Measurements from ENCODE around the gene LIN37. TPM values are rescaled to one million over a fixed set of nuclear protein-coding genes. Genes with fewer than 3 reads are reported as not detected.

Gene LIN37, protein sequence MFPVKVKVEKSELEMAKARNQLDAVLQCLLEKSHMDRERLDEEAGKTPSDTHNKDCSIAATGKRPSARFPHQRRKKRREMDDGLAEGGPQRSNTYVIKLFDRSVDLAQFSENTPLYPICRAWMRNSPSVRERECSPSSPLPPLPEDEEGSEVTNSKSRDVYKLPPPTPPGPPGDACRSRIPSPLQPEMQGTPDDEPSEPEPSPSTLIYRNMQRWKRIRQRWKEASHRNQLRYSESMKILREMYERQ
- total RNA-seq (1 to 10 TPM; 1.7 to 5.5 (median 3.7) TPM), polyA plus RNA-seq (10 to 100 TPM; 41.2 to 44.0 TPM)

DNA sequence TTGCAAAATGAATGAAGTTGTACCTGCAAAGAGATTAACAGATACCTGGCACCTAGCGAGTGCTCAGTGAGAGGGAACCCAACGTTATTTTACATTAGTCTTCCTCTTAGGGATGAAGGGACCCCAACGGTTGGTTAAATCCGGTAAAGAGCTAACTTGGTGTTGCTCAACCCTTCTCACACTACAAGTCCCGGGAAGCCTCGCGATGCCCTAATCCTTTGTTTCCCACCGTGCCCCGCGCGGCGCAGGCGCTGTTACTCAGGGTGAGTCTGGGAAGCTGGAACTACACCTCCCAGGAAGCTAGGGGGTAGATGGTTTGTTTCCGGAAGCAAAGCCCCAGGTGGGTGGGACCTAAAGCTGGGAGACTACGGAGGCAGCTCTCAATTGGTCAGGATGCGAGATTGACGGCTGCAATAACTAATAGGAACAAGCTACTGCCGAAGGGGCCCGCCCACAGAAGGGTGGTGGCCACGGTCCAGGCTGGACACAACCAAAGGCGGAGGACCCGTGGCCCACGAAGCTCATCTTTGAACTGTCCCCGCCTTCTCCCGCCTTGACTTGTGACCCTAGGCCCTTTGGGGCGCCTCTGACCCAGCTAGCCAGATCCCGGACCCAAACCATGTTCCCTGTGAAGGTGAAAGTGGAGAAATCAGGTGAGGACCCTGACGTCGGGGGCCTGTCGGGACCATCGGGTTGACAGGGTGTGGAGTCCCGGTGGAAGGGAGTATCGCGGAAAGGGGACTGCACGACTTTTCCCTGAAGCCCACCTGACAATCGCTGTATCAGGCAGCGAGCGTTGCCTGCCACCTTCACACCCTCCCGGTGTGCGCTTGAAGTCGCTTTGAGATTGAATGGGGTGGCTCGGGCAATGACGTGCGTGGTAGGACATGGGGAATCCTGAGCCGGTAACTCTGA is at the start of gene LIN37:
LIN37 (plus strand) TSS at position 471 of the 915 bp plus-strand sequence; CDS start at position 620, 149 bp downstream.
- Histone ChIP-seq H3K36me3 (peaks cover 0 to 4% (median 0%) of the 10 kb centered on the region in 3 donors), H3K27ac (peak within 1 kb of the TSS in 1 of 4 donors; percentile 31), H3K9me3 (no peaks in the 10 kb centered on the region), H3K4me3 (peak within 1 kb of the TSS; percentile 51 to 87 (median 74)), H3K4me1 (peaks cover 6 to 25% (median 7%) of the 10 kb centered on the region in 3 donors), H3K27me3 (no peaks in the 10 kb centered on the region)
- intact Hi-C loops (cut with DNase I) = no loop called here
- peak; percentile 97 to 99 (median 99) for DNase-seq
- TF ChIP-seq, protein P1, sequence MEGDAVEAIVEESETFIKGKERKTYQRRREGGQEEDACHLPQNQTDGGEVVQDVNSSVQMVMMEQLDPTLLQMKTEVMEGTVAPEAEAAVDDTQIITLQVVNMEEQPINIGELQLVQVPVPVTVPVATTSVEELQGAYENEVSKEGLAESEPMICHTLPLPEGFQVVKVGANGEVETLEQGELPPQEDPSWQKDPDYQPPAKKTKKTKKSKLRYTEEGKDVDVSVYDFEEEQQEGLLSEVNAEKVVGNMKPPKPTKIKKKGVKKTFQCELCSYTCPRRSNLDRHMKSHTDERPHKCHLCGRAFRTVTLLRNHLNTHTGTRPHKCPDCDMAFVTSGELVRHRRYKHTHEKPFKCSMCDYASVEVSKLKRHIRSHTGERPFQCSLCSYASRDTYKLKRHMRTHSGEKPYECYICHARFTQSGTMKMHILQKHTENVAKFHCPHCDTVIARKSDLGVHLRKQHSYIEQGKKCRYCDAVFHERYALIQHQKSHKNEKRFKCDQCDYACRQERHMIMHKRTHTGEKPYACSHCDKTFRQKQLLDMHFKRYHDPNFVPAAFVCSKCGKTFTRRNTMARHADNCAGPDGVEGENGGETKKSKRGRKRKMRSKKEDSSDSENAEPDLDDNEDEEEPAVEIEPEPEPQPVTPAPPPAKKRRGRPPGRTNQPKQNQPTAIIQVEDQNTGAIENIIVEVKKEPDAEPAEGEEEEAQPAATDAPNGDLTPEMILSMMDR (IDR thresholded peaks at IDR 0.05) = peak in 2 of 4 donors; percentile 33 to 35
- peak; percentile 76 to 87 (median 84) for ATAC-seq
- FAIRE-seq = peak; percentile 93
- WGBS, 2 donors = 0 to 1% methylated on average over 45 of the region's 45 CpGs

DNA sequence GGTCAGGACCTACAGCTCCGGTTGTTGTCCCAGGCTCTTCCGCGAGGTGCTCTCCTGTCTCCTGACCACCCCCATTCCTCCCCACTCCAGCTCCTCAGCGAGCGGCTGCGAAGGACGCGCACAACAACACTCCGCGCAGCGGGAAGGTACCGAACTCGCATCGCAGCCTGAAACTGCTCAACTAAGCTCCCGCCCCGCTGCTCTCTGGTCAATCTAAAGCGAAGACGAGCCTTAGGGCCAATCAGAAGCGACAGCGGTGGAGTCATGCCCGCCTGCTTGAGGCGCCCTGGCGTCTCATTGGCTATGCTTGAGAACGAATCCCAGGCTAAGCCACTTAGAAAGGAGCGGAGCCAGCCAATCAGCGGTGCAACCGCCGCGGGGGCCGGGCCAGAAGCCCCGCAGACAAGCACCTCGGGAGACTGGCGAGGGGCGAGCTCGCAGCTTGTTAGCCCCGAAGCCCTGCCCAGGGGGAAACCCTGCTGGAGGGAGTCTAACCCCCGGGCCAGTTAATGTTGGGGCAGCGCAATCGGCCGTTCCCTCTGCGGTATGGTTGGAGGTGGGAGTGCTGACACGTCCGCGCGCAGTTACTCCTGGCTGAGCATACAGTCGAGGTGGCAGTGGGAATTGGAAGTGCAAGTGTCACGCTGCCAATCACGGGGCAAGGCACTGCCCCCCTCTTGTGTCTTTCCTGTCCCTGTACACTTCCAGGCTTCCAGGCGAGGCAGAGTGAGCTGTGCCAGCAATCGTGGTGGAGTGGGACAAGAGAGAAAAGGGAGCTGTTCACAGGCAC is 46.0 kb upstream of the LIN37 start:
- Histone ChIP-seq H3K4me1 (peaks cover 0 to 6% (median 3%) of the 10 kb centered on the region in 3 donors), H3K36me3 (no peaks in the 10 kb centered on the region), H3K27me3 (no peaks in the 10 kb centered on the region), H3K27ac (peak overlapping the region; percentile 74 to 87 (median 77)), H3K4me3 (peak overlapping the region; percentile 3 to 64 (median 50)), H3K9me3 (no peaks in the 10 kb centered on the region)
- FAIRE-seq = peak; percentile 61
- WGBS, 2 donors = 0% methylated on average over 50 of the region's 50 CpGs
- peak; percentile 96 to 99 (median 98) for ATAC-seq
- TF ChIP-seq, protein P1 (IDR thresholded peaks at IDR 0.05) = no peak
- intact Hi-C loops (cut with DNase I) = no loop called here
- DNase-seq = peak; percentile 90 to 98 (median 95)

DNA sequence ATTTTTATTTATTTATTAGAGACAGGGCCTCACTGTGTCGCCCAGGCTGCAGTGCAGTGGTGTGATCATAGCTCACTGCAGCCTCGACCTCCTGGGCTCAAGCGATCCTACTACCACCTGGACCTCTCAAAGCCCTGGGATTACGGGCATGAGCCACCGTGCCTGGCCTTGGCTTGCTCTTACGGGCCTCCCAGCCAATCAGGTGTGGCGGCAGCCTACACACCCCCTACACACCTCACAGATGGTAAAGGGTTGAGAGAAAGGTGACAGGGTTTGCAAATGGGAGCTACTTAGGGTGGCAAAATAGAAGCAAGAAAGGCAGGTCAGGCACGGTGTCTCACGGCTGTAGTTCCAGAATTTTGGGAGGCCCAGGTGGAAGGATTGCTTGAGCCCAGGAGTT is 45.0 kb upstream of the LIN37 start:
- intact Hi-C loops (cut with DNase I) = no loop called here
- Histone ChIP-seq H3K4me3 (peak overlapping the region in 2 of 4 donors; percentile 59 to 64), H3K27me3 (no peaks in the 10 kb centered on the region), H3K27ac (peak overlapping the region; percentile 74 to 87 (median 77)), H3K36me3 (no peaks in the 10 kb centered on the region), H3K9me3 (no peaks in the 10 kb centered on the region), H3K4me1 (peaks cover 0 to 6% (median 3%) of the 10 kb centered on the region in 3 donors)
- ATAC-seq (peak; percentile 56 to 79 (median 69)), DNase-seq (peak in 5 of 6 donors; percentile 56 to 90 (median 68)), FAIRE-seq (no peak)
- 25 to 27% methylated on average over 9 of the region's 9 CpGs for WGBS, 2 donors
- TF ChIP-seq, protein P1 (IDR thresholded peaks at IDR 0.05) = no peak

DNA sequence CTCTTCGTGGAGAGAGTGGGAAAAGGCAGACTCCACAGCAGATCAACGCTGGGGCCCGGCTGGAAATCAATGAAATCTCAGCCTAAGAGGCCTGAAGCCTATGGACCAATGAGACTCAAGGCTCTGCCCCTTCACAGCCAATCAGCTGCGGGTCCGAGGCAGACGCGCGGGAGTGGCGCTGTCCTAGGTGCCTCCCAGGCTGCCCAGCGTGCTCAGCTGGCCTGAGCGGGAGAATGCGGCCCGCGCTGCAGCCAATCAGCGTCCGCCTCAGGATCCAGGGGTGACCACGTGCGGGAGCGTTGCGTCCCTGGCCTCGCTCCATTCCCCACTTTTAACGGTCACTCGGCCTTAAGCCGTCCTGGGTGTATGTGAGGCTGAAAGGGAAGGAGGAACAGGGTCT is 44.2 kb upstream of the LIN37 start, which contains the start of gene ZBTB32:
ZBTB32 (plus strand) TSS at position 341 of the 400 bp plus-strand sequence. CDS start 10,069 bp downstream, outside the sequence.
- TF ChIP-seq, protein P1 (IDR thresholded peaks at IDR 0.05) = no peak
- 59 to 64% methylated on average over 24 of the region's 24 CpGs for WGBS, 2 donors
- no peaks in the 10 kb centered on the region for H3K9me3 ChIP-seq
- H3K27me3 ChIP-seq = no peaks in the 10 kb centered on the region
- H3K4me3 ChIP-seq = no peak within 1 kb of the TSS
- H3K27ac ChIP-seq = peak within 1 kb of the TSS in 3 of 4 donors; percentile 77 to 87 (median 77)
- intact Hi-C loops (cut with DNase I) = no loop called here
- DNase-seq = peak in 2 of 6 donors; percentile 38 to 69
- H3K36me3 ChIP-seq = no peaks in the 10 kb centered on the region
- H3K4me1 ChIP-seq = peaks cover 0 to 6% (median 3%) of the 10 kb centered on the region in 3 donors
- ATAC-seq = no peak
- no peak for FAIRE-seq
